Myocyte (in vitro differentiated cells): ENCODE results near the gene POC1A. TPM values are rescaled to one million over a fixed set of nuclear protein-coding genes. Genes with fewer than 3 reads are reported as not detected.
A peak's percentile ranks its signal among the peaks of the same experiment; 100 is the strongest.
"Not testable (repeated sequence)": the region's sequence is repeated elsewhere in the genome, so short reads cannot be mapped to it uniquely, and the experiment has no call there.

ENCODE experiments used
- DNase-seq: peaks from one replicate; pipeline ENCODE4 v3.0.0-alpha.2; 2012; ENCODE audit warnings: low read depth
- total RNA-seq: library from RNA; depleted of rRNA; stranded (reverse); fragments of >200 nt; gene quantifications from 2 replicates; pipeline ENCODE4 v1.2.3, GENCODE V29; 2014

Gene POC1A
- total RNA-seq, 1 donor from 2014 or later: 1.3 TPM

- DNase-seq: no peak
Measured at GRCh38 chr3:52153389-52154096, 680 bp downstream of the POC1A start.

GRCh38 chr3:52151991-52152390 is 2.2 kb downstream of the POC1A start:
- DNase-seq: not testable (repeated sequence)

GRCh38 chr3:52150860-52151259 is 3.4 kb downstream of the POC1A start:
- DNase-seq: no peak

- DNase-seq: no peak
Measured at GRCh38 chr3:52150357-52150756, 3.9 kb downstream of the POC1A start.

- DNase-seq: no peak
Measured at GRCh38 chr3:52149726-52150125, 4.5 kb downstream of the POC1A start.

GRCh38 chr3:52149021-52149420 is 5.2 kb downstream of the POC1A start:
- no peak for DNase-seq

GRCh38 chr3:52147804-52148203 is 6.4 kb downstream of the POC1A start:
- DNase-seq: no peak

GRCh38 chr3:52146811-52147210 is 7.4 kb downstream of the POC1A start:
- no peak for DNase-seq

GRCh38 chr3:52146189-52146588 is 8.0 kb downstream of the POC1A start:
- DNase-seq: no peak

- no peak for DNase-seq
Measured at GRCh38 chr3:52145736-52146110, 8.5 kb downstream of the POC1A start.

- no peak for DNase-seq
Measured at GRCh38 chr3:52144796-52145735, 9.2 kb downstream of the POC1A start.

- peak; percentile 78 for DNase-seq
Measured at GRCh38 chr3:52144034-52144795, 10.0 kb downstream of the POC1A start.

- no peak for DNase-seq
Measured at GRCh38 chr3:52143616-52144015, 10.6 kb downstream of the POC1A start.

- no peak for DNase-seq
Measured at GRCh38 chr3:52143156-52143555, 11.1 kb downstream of the POC1A start.

GRCh38 chr3:52141751-52142150 is 12.5 kb downstream of the POC1A start:
- no peak for DNase-seq

GRCh38 chr3:52140769-52141168 is 13.5 kb downstream of the POC1A start:
- peak; percentile 81 for DNase-seq

- no peak for DNase-seq
Measured at GRCh38 chr3:52140000-52140399, 14.2 kb downstream of the POC1A start.

- DNase-seq: no peak
Measured at GRCh38 chr3:52137311-52137710, 16.9 kb downstream of the POC1A start.

- peak; percentile 92 for DNase-seq
Measured at GRCh38 chr3:52136513-52136912, 17.7 kb downstream of the POC1A start.

GRCh38 chr3:52135332-52135731 is 18.9 kb downstream of the POC1A start:
- DNase-seq: no peak

GRCh38 chr3:52134761-52135160 is 19.5 kb downstream of the POC1A start:
- peak; percentile 61 for DNase-seq

- DNase-seq: no peak
Measured at GRCh38 chr3:52132930-52133329, 21.3 kb downstream of the POC1A start.
